ENCODE measurements around the gene GLI3.

DNA sequence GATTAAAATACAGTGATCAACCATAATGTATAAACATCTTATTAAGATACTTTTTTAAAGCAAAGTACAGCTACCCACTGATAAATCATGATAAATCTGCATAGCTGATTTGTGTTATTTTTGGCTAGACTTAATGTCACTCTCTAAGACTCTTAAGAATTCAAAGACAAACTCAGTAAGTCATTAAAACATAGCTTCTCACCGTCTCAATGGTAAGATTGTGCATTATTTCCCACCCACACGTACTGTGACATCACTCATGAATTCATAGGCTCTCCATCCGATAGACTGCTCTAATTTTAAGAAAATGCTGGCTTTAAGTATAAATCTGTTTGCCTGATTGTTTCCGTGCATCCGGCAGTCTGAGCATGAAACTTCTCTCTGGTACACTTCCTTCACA, 266.1 kb downstream of the GLI3 start:
- TF ChIP-seq, protein P1, sequence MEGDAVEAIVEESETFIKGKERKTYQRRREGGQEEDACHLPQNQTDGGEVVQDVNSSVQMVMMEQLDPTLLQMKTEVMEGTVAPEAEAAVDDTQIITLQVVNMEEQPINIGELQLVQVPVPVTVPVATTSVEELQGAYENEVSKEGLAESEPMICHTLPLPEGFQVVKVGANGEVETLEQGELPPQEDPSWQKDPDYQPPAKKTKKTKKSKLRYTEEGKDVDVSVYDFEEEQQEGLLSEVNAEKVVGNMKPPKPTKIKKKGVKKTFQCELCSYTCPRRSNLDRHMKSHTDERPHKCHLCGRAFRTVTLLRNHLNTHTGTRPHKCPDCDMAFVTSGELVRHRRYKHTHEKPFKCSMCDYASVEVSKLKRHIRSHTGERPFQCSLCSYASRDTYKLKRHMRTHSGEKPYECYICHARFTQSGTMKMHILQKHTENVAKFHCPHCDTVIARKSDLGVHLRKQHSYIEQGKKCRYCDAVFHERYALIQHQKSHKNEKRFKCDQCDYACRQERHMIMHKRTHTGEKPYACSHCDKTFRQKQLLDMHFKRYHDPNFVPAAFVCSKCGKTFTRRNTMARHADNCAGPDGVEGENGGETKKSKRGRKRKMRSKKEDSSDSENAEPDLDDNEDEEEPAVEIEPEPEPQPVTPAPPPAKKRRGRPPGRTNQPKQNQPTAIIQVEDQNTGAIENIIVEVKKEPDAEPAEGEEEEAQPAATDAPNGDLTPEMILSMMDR (conservative IDR thresholded peaks at IDR 0.05 in 1 of 2, IDR thresholded peaks at IDR 0.05 in 1 of 2; ENCODE audit: extremely low read depth in 1 of 2, insufficient read depth in 1 of 2, low read depth in 1 of 2, low read length in 2 of 2), result no peak
- no peak for TF ChIP-seq EZH2 (IDR thresholded peaks at IDR 0.05; ENCODE audit: borderline replicate concordance, low read length)
